HS-27A (cell line): Measurements from ENCODE around the gene CLNK.

Experiments used
- DNase-seq: peaks from one replicate; pipeline ENCODE4 v3.0.0-alpha.2; 2012; ENCODE audit warnings: low read depth, missing footprints

Gene CLNK

DNA sequence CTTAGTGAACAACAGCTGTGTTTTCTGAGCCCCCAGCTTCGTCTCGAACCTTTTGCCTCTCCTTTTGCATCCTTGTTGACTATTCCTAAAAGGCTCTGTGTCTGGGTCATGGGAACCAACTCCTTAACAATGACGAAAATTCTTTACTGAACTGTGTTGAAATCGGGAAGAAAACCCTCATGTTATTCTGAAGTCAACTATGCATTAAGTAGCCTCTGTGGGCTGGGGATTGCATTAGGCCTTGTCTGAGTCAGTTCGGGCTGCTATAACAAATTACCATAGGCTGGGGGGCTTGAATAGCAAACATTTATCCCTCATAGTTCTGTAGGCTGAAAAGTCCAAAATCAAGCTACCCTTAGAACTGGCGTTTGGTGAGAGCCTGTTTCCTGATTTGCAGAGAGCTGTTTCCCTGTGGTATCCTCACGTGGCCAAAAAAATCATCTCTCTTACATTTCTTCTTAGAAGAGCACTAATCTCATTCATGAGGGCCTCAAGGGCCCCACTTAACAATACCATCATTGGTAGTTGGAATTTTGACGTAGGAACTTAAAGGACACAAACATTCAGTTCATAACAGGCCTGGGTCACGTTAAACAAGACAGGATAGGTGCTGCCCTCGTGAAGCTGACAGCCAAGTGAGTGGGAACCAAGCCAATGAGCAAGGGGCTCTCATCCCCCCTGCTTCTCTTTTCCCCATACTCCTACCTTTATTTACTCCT is 75.9 kb downstream of the CLNK start:
- no peak for DNase-seq

GRCh38 chr4:10607206-10607605 is 77.4 kb downstream of the CLNK start:
- no peak for DNase-seq

- no peak for DNase-seq
Measured at GRCh38 chr4:10606483-10607155, 77.9 kb downstream of the CLNK start.

GRCh38 chr4:10605746-10606482 is 78.7 kb downstream of the CLNK start:
- no peak for DNase-seq

DNA sequence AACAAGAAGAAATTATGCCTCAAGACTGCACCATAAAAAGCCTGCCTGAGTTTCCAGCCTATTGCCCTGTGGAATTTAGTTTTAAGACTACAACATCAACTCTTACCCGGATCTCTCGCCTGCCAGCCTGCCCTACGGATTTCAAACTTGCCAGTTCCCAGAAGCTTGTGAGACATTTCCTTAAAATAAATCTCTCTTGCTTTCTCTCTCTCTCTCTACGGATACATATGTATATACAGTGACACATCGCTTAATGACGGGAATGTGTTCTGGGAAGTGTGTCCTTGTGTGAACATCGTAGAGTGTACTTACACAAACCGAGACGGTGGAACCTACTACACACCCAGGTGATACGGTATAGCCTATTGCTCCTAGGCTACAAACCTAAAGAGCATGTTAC is 79.5 kb downstream of the CLNK start:
- DNase-seq, result no peak

GRCh38 chr4:10599574-10599973 is 85.0 kb downstream of the CLNK start:
- no peak for DNase-seq

- no peak for DNase-seq
Measured at GRCh38 chr4:10598829-10599228, 85.7 kb downstream of the CLNK start.

- no peak for DNase-seq
Measured at GRCh38 chr4:10596586-10597290, 87.8 kb downstream of the CLNK start.

GRCh38 chr4:10593130-10593529 is 91.4 kb downstream of the CLNK start:
- no peak for DNase-seq

DNA sequence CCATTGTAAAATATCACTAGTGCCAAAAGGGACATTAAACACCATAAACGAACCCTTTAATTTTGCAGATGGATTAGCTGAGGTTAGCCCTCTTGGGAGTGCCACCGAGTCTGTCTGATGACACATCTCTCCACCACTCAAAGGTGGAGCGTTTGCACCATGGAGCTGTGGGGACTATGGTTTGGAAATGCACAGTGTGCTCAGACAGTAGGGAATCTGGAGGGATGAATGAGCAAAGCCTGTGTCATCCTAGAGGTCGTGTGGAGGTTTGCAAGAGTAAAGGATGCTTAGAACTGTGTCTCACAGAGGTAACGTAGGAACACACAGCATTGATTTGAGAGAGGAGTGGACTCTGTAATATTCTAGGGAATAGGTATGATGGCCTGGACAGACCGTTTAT is 93.7 kb downstream of the CLNK start:
- DNase-seq, result no peak

DNA sequence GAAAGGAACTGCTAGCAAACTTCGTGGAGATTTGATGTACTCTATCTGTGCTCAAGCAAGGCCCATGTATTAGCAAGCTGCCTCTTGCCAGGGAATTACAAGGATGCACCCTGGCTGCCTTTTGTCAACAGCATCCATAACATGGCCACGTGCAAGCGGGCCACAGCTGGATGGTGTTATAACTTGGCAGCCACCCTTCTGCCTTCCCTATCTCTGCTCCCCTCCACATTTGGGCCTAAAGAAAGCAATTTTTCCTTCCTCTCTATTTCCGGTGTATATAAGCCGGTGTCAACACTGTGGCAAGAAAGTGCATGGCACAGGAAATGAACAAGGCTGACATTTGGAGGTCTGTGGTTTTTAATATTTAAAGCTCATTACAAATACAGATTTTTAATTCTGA is 94.8 kb downstream of the CLNK start:
- no peak for DNase-seq

- no peak for DNase-seq
Measured at GRCh38 chr4:10589321-10589720, 95.2 kb downstream of the CLNK start.

GRCh38 chr4:10587697-10588096 is 96.9 kb downstream of the CLNK start:
- no peak for DNase-seq

- no peak for DNase-seq
Measured at GRCh38 chr4:10587296-10587695, 97.3 kb downstream of the CLNK start.

GRCh38 chr4:10584042-10584441 is 100.5 kb downstream of the CLNK start:
- DNase-seq, result no peak

DNA sequence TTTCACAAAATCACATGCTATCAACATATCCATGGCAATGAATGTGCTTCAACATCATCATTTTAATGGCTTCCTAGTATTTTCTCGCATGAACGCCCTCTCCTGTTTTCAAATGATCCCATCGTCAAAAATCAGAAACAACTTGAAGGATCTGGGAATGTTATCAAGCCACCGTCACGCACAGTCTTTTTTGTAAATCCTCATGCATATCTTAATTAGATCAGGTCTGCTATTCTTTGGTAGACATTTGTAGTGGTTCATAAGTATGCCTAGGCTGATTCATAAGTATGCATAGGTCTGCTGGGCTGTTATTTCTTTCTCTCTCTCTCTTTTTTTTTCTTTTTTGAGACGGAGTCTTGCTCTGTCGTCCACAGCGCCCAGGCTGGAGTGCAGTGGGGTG is 101.6 kb downstream of the CLNK start:
- DNase-seq, result no peak

GRCh38 chr4:10582059-10582686 is 102.4 kb downstream of the CLNK start:
- DNase-seq, result no peak

DNA sequence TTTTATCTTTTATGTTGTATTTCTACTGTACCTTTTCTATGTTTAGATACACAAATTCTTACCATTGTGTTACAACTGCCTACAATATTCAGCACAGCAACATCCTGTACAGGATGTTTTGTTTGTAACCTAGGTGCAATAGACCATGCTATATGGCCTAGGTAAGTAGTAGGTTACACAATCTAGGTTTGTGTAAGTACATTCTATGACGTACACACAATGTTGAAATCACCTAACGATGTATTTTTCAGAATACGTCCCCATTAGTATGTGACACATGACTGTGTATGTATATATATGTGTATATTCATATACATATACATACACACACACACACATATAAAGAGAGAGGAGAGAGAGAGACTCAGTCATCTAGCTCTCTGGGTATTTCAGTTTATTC is 103.5 kb downstream of the CLNK start:
- no peak for DNase-seq

DNA sequence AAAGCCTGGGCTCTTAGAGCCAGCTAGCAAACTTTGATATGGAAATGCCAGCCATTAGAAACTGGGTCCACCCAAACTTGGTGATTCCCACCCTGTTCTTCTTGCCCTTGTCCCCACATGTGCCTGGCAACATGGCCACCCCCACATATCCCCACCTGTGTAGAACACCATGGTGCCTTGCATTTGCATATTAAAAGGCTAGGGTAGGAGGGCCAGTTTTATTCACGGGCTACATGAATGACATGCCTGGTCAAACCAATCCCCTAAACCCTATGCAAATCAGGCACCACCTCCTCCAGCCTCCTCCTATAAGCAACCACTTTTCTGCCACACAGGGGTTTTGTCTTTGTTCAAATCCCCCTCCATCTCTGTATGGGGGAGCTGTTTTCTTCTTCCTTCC is 104.9 kb downstream of the CLNK start:
- no peak for DNase-seq

GRCh38 chr4:10577508-10578426 is 106.8 kb downstream of the CLNK start:
- no peak for DNase-seq

GRCh38 chr4:10577018-10577417 is 107.5 kb downstream of the CLNK start:
- DNase-seq, result no peak
